ENCODE data around the gene FXR2. TPM values are rescaled to one million over a fixed set of nuclear protein-coding genes. Genes with fewer than 3 reads are reported as not detected.

FXR2 gene
- total and polyA plus RNA-seq, 9 of the 15 experiments (the other 6 are each of a cell fraction or from before 2014, with no cell fraction given), result 2.0 to 49.3 (median 24.5) TPM

DNA sequence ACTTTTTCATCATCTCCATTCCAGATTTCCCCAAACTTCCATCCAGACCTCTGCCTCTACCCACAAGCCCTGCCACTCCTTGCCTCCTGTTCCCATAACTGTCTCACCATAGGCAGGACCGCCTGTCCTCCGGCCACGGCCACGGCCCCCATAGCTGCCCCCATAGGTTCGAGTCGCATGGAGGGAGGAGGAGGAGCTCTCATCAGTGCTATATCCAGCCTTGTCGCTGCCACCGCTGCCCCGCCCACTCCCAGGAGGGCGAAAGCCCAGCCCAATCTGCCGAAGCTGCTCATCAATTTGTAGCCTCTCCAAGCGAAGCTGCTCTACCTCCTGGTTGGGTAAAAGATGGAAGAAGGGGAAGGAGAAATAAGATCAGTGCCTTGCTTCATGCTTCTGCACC lies 21.4 kb downstream of the FXR2 start:
- Histone ChIP-seq H3K27ac (ENCODE audit: extremely low read depth, low read depth, low read length) (no peak overlapping the region), H3K4me2 (ENCODE audit: insufficient read depth, low read length) (no peak overlapping the region), H3K9ac (ENCODE audit: insufficient read depth in 1 of 2, low read depth in 2 of 2, low read length in 2 of 2) (no peak overlapping the region), H3K79me2 (ENCODE audit: control insufficient read depth, insufficient read depth, low read length) (peaks cover 8% of the 10 kb centered on the region; the same call in 1 of the 3 replicates), H3K9me1 (ENCODE audit: control insufficient read depth, insufficient read depth, low read length) (no peaks in the 10 kb centered on the region), H4K20me1 (replicated peaks; ENCODE audit: control insufficient read depth, insufficient read depth, low read length) (no peaks in the 10 kb centered on the region), H3K4me3 (no peak overlapping the region), H3K9me3 (replicated peaks; ENCODE audit: control insufficient read depth, insufficient read depth, low read depth, low read length) (no peaks in the 10 kb centered on the region), H3K36me3 (ENCODE audit: control insufficient read depth, insufficient read depth, low read length) (peaks cover 85% of the 10 kb centered on the region; the same call in 2 of the 3 replicates), H2AFZ (ENCODE audit: low read depth, low read length) (no peak overlapping the region), H3K27me3 (ENCODE audit: control insufficient read depth in 2 of 2, insufficient read depth in 2 of 2, low read length in 2 of 2) (no peaks in the 10 kb centered on the region), H3K4me1 (replicated peaks in 1 of 2; ENCODE audit: control insufficient read depth in 2 of 2, insufficient read depth in 2 of 2, low read length in 2 of 2) (peaks cover 4 to 18% of the 10 kb centered on the region in 2 experiments; a peak in 2 of 5 replicates)
- no peak for ATAC-seq
- no peak for DNase-seq (ENCODE audit: extremely low read depth in 1 of 4, low spot score in 3 of 4)
- ChIA-PET CTCF (ENCODE audit: low intra/inter-chr PET ratio) (no interaction called here), POLR2A (interaction anchor here (0.6 to 1.5 kb wide), 2 partner anchors 9 kb away, joined by 4 read pairs; partner anchors contain the start of gene MPDU1)
- no TSS peak for BruUV-seq (replicated peaks)
- FAIRE-seq, result no peak
- WGBS (ENCODE audit: insufficient coverage, low coverage, missing lambda C conversion rate), result 78% methylated on average over 3 of the region's 12 CpGs
- TF ChIP-seq ZNF146 (CRISPR knock-in tag; IDR thresholded peaks at IDR 0.05; ENCODE audit: unreplicated experiment) (no peak), ZNF24 (IDR thresholded peaks at IDR 0.05) (no peak), ZNF644 (tag; IDR thresholded peaks at IDR 0.05; ENCODE audit: low read depth) (no peak), ZNF408 (CRISPR knock-in tag; IDR thresholded peaks at IDR 0.05; ENCODE audit: low read depth) (no peak), ZNF589 (CRISPR knock-in tag; IDR thresholded peaks at IDR 0.05; ENCODE audit: low read depth) (no peak), ARID2 (IDR thresholded peaks at IDR 0.05) (no peak), YY1 (IDR thresholded peaks at IDR 0.05; ENCODE audit: borderline replicate concordance in 1 of 3, control insufficient read depth in 1 of 3, extremely low read depth in 1 of 3, insufficient read depth in 3 of 3, insufficient read length in 1 of 3, insufficient replicate concordance in 2 of 3, low read depth in 1 of 3, low read length in 2 of 3) (no peak), SMAD4 (CRISPR knock-in tag; conservative IDR thresholded peaks at IDR 0.05) (no peak), FOXM1 (IDR thresholded peaks at IDR 0.05; ENCODE audit: low read depth) (no peak), FOXM1 (CRISPR knock-in tag; IDR thresholded peaks at IDR 0.05; ENCODE audit: low read depth) (no peak), ZNF766 (CRISPR knock-in tag; conservative IDR thresholded peaks at IDR 0.05) (no peak), CTCF (IDR thresholded peaks at IDR 0.05 in 2 of 3, conservative IDR thresholded peaks at IDR 0.05 in 1 of 3; ENCODE audit: insufficient read depth in 2 of 3, low read depth in 1 of 3, low read length in 3 of 3) (no peak), SAP30 (IDR thresholded peaks at IDR 0.05; ENCODE audit: borderline replicate concordance, insufficient read depth, low read depth, low read length, poor library complexity, severe bottlenecking) (no peak)
- TF ChIP-seq, protein P1, sequence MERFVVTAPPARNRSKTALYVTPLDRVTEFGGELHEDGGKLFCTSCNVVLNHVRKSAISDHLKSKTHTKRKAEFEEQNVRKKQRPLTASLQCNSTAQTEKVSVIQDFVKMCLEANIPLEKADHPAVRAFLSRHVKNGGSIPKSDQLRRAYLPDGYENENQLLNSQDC (CRISPR knock-in tag; IDR thresholded peaks at IDR 0.05), result no peak
- in situ Hi-C loops (cut with MboI), result no loop called here
- intact Hi-C loops (cut with micrococcal nuclease), result no loop called here

All from K562 (cell line).